GM18868 (cell line): ENCODE data around the gene XAF1.
"Not testable (repeated sequence)": the region's sequence is repeated elsewhere in the genome, so short reads cannot be mapped to it uniquely, and the experiment has no call there.

Experiments
- ATAC-seq: cut with Tn5 transposase; IDR thresholded peaks from one replicate; pipeline ENCODE4 v1.9.1; 2021; ENCODE audit warnings: mild to moderate bottlenecking, moderate library complexity; ENCODE audit not compliant: unreplicated experiment

XAF1 gene, protein sequence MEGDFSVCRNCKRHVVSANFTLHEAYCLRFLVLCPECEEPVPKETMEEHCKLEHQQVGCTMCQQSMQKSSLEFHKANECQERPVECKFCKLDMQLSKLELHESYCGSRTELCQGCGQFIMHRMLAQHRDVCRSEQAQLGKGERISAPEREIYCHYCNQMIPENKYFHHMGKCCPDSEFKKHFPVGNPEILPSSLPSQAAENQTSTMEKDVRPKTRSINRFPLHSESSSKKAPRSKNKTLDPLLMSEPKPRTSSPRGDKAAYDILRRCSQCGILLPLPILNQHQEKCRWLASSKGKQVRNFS

DNA sequence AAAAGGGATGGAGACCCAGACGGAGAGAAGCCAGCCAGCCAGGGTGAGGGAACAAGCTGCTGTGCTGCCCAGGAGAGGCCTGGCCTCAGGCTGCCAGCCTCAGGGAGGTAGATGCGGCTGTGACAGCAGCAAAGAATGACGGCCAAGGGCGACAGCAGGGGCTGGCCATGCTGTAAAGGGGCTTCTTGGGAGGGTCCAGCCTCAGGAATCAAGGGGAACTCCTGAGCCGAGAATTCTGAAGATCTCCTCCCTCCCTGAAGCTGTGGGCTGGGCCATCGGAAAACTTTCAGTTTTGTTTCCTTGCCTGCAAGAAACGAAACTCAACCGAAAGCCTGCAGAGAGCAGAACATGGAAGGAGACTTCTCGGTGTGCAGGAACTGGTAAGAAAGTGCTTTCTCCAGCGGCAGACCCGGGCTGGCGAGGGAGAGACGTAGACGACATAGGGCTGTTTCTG is at the start of gene XAF1:
Gene XAF1 (plus strand): TSS at position 316 of the 454 bp plus-strand sequence. CDS start 33 bp downstream, at position 349.
- no peak for ATAC-seq

DNA sequence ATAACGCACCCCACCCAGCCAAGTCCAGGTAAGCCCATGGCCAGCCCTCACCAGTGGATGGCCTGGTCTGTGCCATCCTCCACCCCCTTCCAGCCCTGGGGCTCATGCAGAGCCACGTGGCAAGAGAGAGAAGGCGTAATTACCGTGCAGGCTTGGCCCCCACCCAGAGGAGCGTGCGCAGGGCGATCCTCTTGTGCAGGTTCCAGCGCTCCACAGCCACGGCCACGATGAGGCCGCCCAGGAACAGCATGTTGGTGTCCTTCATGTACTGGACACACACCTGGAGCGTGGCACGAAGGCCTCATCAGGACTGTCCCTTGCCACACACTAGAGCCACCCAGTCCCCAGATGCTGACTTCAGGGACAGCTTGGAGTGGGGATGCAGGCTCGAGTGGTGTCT is 49.3 kb upstream of the XAF1 start:
- no peak for ATAC-seq

DNA sequence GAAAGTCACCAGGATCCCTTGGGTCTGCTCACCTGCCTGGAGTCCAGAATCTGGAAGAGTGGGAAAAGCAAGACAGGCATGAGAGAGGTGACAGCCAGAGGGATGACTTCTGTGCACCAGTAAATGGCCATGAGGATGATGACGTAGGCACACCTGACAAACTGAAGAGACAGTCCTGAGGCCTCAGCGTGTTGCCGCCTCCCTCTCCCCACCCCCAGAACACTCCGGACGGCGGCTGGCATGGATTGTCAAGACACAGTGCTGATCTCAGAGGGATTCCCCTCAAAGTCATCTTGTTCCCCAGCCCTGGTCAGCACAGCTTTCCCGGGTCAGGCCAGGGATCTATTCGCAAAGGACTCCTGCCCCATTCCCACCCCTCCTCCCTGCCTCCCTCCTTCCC is 48.9 kb upstream of the XAF1 start:
- no peak for ATAC-seq

DNA sequence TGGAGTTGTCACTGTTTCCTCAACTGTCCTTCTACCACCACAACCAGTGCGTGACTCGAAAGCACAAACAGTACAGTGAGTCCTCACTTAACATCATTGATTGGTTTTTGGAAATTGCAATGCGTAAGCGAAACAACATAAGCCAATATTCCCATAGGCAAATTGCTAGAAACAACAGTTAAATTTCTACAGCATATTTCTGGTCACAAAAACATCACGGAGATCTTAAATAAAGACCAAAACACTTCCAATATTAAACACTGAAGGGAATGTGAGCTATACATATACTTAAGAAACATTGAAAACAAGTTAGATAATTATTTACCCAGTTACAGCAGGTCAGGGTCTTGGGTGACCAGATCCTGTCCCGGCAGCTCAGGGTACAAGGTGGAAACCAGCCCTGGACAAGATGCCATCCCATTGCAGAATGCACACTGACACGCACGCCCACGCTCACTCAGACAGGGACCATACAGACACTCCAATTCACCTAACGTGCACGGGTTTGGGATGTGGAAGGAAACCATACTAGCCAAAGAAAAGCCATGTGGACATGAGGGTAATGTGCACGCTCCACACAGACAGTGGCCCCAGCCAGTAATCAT is 47.4 kb upstream of the XAF1 start:
- no peak for ATAC-seq

DNA sequence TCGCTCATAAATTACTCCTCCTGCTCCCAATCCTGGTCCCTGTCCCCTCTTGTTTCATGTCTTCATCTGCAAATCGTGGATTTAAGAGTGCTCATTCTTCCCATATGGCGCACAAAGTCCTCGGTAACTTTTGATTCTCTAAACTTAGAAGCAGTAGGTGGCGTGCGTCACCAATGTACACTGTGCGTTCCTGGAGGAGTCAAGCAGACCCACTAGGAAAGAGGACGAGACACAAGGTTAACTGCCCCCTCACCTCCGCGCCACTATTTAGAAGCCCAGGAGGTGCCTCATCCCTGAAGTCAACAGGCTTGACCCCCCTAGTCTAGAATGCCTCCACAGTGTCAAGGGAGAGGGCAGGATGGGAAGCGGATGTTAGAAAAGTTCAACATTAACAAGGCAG is 45.5 kb upstream of the XAF1 start:
- no peak for ATAC-seq

DNA sequence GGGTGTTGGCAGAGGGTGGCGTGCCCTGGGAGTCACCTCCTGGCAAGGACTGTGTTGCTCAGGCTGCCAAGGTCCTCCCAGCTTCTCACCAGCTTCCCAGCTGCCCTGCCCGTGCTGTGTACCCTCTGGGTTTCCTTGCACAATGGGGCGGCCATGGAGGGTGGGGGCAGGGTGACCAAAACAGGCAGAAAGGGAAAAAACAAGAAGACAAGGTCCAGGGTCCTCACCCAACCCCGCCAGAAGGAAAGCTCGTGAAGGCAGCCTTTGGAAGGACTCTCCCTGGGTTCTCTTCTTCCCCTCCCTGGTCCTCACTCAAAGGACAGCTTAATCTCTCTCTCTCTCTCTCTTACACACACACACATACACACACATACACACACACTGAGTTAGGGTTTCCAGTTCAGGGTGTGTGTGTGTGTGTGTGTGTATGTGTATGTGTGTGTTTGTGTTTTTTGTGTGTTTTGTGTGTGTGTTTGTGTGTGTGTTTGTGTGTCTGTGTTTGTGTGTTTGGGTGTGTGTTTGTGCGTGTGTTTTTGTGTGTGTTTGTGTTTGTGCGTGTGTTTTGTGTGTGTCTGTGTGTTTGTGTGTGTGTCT is 44.7 kb upstream of the XAF1 start:
- no peak for ATAC-seq

DNA sequence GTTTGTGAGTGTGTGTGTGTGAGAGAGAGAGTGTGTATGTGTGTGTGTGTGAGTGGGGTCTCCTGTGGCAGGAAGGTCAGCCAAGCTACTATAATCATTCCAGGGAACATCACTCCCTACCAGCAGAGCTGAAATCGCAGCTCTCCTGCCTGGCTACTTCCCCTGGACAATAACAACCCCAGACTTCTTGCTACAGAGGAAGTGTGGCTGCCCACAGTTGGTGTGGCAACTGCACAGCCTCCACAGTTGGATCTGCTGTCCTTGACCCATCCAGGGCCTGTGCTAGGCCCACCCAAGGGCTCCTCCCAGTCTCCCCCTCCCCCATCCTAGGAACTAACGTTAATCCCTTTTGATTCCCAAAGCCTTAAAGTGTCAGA is 44.2 kb upstream of the XAF1 start:
- ATAC-seq = no peak

DNA sequence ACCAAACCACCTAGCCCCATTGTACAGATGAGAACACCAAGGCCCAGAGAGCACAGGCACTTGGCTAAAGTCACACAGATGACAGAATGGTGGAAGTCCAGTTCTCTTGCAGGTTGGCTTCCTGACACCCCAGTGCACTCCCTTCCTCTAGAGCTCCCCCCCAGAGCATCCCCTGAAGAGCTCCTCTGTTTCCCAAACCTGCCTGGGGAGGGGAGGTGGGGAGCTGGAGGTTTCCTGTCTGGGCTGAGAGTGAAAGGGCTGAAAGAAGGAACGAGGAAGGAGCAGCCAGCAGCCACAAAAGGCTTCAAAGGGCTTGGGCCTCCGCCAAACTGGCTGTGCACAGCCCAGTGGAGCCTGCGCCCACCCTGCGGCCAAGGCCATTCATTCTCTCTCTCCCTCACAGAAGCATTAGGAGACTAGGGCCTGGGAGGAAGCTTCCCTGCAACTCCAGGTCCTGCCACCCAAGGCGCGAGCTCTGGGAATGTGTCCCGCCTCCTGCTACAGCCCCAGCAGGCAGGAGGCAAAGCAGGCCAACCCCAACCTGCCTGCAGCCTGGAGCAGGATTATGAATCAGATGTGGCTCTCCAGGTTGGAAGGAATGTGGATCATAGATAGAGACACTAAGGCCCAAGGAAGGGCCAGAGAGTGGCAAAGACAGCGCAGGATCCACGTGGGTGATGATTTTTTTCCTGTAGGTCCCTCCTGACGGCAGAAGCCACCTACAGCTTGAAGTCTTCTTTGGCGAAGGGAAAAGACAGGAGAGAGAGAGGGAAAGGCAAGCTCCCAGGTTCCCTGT is 43.6 kb upstream of the XAF1 start:
- no peak for ATAC-seq

DNA sequence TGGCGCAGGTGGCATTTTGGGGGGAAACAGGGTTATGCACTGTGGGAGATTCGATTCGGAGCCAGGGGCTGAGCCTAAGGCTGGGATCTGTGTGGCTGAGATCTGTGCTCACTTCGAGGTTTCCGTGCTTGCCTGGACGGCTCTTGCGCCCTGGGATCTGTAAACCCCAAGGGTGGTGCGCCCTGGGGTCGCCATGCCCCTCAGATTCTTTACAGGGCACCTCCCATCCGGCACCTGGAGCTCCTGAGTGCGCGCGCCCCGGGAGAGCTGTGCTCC is 43.1 kb upstream of the XAF1 start:
- ATAC-seq = no peak

DNA sequence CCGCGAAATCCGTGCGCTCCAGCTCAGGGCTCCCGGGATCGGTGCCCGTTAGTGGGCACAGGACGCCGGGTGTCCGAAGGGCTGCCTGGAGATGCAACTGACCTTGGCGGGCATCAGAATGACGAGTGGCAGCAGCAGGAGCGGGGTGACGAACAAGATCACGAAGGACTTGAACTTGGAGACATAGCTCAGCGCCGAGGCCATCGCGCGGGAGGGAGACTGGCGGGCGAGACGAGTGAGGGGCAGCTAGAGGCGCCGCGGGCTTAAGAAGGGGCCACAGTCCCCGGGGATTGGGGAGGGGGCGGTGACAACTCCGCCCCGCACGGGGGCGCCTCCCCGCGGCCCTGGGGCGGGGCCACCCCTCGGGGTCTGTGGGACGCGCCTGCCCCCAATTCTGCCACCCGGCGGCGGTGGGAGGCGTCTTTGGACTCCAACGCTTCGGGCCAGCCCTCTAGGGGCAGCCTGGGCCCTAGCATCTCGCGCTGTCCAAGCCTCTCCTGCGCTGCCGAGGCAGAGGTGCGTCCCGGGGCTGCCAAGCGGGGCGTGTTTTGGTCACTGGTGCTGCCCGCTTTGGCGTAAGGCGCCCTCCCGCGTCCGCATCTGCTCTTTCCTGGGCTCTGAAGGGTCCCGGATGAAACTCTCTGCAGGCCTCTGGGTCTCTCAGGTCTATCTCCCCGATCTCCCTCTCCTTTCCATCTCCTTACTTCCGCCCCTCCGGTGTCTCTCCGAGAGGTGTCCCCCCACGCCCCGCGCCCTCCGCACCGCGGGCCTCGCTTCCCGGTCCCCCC is 42.5 kb upstream of the XAF1 start, which contains the start of gene SLC13A5:
Gene SLC13A5 (minus strand): TSS at position 240 of the 788 bp plus-strand sequence. CDS start 36 bp downstream, at position 204.
- ATAC-seq = no peak

DNA sequence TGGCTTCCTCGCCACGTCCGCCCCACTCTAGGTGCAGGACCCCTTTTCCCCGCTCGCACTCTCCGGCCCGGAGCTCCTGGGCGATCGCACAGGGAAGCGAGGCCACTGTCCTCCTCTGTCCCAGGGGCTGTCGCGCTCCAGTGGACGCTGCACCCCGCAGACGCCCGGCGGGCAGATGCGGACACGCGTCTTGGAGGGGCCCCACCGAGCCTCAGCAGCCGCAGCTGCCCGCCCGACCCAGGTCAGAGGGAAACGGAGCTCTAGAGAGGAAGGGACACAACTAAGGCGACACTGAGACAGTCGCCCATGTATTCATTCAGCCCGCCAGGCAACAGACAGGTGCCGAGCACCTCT is 42.0 kb upstream of the XAF1 start:
- ATAC-seq = no peak

DNA sequence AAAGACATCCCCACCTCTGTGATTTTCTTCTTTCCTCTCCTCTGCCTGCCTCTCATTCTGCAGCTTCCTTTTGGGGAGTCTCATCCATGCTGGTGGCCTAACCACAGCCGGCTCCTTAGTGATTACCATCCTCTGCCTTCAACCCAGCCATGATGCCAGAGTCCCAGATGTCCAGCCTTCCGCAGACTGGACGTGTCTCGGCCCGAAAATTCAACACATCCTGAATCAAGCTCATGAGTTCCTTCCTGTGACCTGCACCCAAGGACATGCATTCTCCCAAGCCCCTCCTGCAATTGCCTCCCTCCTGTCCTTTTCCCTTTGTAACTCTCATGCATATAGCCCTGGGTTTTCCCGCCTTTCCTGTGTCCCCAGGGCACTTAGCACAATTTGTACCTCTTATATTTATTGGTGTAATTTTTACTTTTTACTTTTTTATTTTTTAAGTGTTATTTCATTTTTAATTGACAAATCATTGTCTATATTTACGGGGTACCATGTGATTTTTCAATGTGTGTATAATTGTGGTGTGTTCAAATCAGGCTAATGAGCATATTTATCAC is 41.5 kb upstream of the XAF1 start:
- ATAC-seq = no peak

DNA sequence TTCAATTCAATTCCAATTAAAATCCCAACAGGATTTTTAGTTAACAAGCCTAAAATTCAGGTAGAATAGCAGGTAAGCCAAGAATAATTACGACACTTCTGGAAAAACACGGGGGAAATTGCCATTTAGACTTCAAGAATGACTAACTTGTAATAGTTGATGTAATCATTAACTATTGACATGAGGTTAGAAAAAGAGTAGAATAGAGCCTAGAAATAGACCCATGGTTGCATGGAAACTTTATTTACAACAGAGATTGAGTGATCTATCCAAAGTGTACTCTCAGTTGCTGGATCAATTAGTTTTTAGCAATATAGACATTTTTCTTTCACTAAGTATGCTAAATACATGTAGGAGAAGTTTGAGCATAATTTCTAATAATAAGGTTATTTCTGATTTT is 39.1 kb upstream of the XAF1 start:
- ATAC-seq = no peak

DNA sequence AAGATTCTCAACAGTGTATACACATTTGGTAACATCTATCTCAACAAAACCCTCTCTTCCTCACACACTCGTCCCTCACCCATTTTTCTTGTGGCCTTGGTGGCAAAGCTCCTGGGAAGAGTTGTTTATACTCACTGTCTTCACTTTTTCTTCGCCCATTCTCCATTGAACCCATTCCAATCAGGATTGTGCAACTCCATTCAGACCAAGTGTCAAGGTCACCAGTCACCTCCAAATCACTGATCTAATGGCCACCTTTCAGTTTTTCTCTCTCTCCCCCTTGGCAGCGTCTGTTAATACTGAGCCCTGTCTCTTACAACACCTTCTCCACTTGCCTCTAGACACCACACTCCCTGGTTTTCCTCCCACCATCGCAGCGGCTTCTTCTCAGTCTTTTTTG is 34.1 kb upstream of the XAF1 start:
- ATAC-seq = no peak

DNA sequence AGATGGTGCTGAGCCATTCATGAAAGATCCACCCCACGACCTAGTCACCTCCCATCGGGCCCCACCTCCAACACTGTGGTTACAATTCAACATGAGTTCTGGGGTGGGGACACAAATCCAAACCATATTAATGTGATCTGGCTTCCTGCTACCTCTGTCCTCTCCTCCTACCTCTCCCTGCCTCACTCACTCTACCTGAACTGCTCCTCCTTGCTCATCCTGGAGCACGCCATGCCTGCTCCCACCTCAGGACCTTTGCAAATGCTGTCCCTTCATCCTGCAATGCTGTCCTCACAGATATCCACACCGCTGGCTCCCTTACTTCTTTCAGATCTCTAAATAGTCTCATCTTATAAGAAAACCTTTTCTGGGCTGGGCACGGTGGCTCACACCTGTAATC is 31.8 kb upstream of the XAF1 start:
- ATAC-seq = no peak

DNA sequence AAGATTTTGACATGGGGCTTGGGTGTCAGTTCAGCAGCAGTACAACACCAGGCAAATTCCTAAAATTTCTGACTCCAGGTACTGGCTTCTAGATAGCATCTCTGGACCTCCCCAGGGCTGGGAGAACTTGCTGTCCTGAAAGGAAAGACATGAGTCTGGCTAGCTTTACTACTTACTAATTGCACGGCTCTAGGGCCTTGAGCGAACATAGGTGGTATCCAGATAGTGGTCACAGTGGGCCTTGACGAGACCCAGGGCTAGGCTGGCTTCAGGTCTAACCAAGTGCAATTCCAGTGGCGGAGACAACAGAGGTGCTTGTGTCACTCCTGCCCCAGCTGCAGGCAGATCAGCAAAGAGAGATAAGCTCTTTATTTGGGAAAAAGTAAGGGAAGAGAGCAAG is 26.3 kb upstream of the XAF1 start:
- no peak for ATAC-seq

DNA sequence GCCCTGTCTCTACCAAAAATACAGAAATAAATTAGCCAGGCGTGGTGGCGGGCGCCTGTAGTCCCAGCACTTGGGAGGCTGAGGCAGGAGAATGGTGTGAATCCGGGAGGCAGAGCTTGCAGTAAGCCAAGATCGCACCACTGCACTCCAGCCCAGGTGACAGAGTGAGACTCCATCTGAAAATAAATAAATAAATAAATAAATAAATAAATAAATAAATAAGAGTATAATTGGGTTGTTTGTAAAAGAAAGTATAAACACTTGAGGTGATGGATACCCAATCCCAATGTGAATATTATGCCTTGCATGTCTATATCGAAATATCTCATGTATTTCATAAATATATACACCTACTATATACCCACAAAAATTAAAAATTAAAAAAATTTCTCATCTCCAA is 9.2 kb upstream of the XAF1 start:
- ATAC-seq = not testable (repeated sequence)

DNA sequence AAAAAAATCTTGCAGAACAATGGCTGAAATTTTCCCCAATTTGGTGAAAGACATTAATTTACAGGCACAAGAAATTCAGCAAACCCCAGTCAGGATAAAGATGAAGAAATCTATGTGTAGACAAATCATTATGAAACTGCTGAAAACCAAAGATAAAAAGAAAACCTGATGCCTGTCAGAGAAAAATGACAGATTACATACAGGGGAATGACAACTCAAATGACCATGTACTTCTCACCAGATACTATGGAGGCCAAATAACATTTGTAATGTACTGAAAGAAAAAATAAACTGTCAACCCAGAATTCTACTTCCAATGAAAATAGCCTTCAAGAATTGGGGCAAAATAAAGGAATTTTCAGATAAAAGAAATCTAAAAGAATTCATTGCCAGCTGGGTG is 7.2 kb upstream of the XAF1 start:
- ATAC-seq = no peak

DNA sequence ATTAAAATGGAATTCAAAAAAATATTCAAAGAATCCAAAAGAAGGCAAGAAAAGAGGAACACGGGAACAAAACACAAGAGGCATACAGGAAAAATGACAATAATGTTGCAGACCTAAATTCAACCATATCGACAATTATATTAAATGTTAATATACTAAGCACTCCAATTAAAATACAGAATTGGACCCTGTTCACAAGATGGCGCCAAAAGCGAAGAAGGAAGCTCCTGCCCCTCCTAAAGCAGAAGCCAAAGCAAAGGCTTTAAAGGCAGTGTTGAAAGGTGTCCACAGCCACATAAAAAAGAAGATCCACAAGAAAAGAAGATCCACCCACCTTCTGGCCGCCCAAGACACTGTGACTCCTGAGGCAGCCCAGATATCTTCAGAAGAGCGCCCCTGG is 6.3 kb upstream of the XAF1 start:
- no peak for ATAC-seq

DNA sequence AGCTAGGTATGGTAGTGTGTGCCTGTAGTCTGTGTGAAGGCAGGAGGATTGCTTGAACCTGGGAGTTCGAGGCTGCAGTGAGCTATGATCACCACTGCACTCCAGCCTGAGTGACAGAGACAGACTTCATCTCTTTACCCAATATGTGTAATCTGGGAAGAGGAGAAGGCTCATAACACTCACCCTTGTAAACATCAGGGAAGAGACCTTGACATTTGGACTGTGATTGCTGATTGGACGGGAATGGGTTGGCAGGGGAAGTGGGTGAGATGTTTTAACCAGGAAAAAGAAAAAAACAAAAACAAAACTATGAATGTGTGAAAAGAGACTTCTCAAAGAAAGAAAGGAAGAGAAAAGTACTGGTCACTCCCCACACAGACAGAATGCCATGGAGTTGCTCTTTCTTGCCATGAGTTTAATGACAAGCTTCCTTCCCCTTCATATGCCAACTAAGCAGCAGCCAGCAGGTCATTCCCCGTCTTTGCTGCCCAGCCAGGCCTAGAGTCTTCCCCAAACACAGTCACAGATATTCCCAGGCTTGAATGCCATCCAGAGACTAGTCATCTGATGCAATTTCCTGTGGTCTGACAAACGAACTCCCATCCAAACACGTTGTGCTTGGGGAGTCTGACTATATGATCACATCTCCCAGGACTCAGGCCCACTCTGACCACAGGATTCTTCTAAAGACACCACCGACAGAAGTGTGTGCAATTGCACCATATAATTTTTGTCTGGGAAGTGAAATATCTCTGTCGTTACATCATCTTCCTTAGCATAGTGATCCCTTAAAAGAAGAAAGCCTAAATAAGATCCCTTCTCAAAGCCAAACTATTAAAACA is 3.6 kb upstream of the XAF1 start:
- ATAC-seq = no peak
